Spleen (tissue), 7 donors: Measurements from ENCODE around the gene TMEM212.

Experiments used
- CTCF ChIP-seq, 11 experiments: fragments of 200-600 bp in 7 of 11; fragments of 450-650 bp in 4 of 11; sonication (generic) in 4 of 11; IDR thresholded peaks in 8 of 11; conservative IDR thresholded peaks in 3 of 11; 1 replicate in 7 of 11; 2 replicates in 4 of 11; pipeline versions ENCODE4 v1.4.0 to v1.8.0; 2016 to 2021; ENCODE audit warnings: antibody characterized with exemption in 11 of 11, inconsistent platforms in 4 of 11, mild to moderate bottlenecking in 1 of 11
- POLR2AphosphoS5 ChIP-seq, 3 donors: sonication (generic); formaldehyde crosslinking; IDR thresholded peaks; one replicate each; pipeline ENCODE4 v1.5.1; 2017; ENCODE audit warnings: antibody characterized with exemption in 3 of 3
- donor health status: DM: no; HTN: no; CAD: no; lungs with moderate emphysema.
- donor health status: DM: no; HTN: no; CAD: no.
- donor health status: DM: no; HTN: no; CAD: no.

GRCh38 chr3:171880101-171880870 lies 37.1 kb downstream of the TMEM212 start:
- TF ChIP-seq CTCF (IDR thresholded peaks at IDR 0.05 in 8 of 11, conservative IDR thresholded peaks at IDR 0.05 in 3 of 11) (no peak), POLR2AphosphoS5 (IDR thresholded peaks at IDR 0.05) (no peak)
